ENCODE results near the gene CEP63. TPM values are rescaled to one million over a fixed set of nuclear protein-coding genes. Genes with fewer than 3 reads are reported as not detected.

Gene CEP63
- polyA plus RNA-seq, 1 donor from 2014 or later: 14.1 TPM

DNA sequence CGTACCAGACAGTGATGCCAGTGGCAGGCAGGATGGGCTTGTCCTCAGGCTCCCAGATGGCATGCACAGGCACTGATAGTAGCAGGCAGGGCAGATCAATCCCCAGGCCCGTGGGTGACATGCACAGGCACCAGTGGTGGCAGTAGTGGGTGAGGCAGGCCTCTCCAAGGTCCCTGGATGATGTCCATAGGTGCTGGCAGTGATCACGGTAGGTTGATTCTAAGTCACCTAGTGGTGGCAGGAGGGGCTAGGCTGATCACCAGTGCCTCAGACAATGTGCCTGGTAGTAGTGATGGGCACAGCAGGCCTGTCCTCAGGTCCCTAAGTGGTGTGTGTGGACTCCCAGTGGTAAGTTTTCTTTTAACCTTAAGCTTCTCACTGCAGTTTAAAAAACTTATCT lies 19.6 kb downstream of the CEP63 start:
- Histone ChIP-seq H4K20me1 (ENCODE audit: insufficient read depth) (no peaks in the 10 kb centered on the region), H3F3A (ENCODE audit: insufficient read depth, low read length, poor library complexity, severe bottlenecking) (no peaks in the 10 kb centered on the region), H3K36me3 (ENCODE audit: insufficient read depth, low read length) (no peaks in the 10 kb centered on the region), H3K4me2 (ENCODE audit: low read length) (no peak overlapping the region), H3K27me3 (ENCODE audit: insufficient read depth, low read depth, low read length) (no peaks in the 10 kb centered on the region), H2AFZ (ENCODE audit: low read depth, low read length) (no peak overlapping the region), H3K27ac (ENCODE audit: low read length) (no peak overlapping the region), H3K4me3 (ENCODE audit: low read length) (no peak overlapping the region), H3K79me2 (replicated peaks; ENCODE audit: insufficient read depth, low read length) (no peaks in the 10 kb centered on the region), H3K9me3 (ENCODE audit: low read length) (peaks cover 9% of the 10 kb centered on the region), H3K9ac (ENCODE audit: low read length) (no peak overlapping the region), H3K9me2 (ENCODE audit: insufficient read depth, low read length) (no peaks in the 10 kb centered on the region)
- TF ChIP-seq SMC3 (conservative IDR thresholded peaks at IDR 0.05; ENCODE audit: poor library complexity) (no peak), POLR2AphosphoS5 (IDR thresholded peaks at IDR 0.05) (no peak), EZH2 (IDR thresholded peaks at IDR 0.05; ENCODE audit: borderline replicate concordance, insufficient read depth, low read length, poor library complexity, severe bottlenecking) (no peak), RAD21 (conservative IDR thresholded peaks at IDR 0.05) (no peak), MXI1 (conservative IDR thresholded peaks at IDR 0.05; ENCODE audit: poor library complexity, severe bottlenecking) (no peak), EP300 (conservative IDR thresholded peaks at IDR 0.05; ENCODE audit: poor library complexity, severe bottlenecking) (no peak), TAF1 (IDR thresholded peaks at IDR 0.05; ENCODE audit: low read depth) (no peak)
- TF ChIP-seq, protein P1, sequence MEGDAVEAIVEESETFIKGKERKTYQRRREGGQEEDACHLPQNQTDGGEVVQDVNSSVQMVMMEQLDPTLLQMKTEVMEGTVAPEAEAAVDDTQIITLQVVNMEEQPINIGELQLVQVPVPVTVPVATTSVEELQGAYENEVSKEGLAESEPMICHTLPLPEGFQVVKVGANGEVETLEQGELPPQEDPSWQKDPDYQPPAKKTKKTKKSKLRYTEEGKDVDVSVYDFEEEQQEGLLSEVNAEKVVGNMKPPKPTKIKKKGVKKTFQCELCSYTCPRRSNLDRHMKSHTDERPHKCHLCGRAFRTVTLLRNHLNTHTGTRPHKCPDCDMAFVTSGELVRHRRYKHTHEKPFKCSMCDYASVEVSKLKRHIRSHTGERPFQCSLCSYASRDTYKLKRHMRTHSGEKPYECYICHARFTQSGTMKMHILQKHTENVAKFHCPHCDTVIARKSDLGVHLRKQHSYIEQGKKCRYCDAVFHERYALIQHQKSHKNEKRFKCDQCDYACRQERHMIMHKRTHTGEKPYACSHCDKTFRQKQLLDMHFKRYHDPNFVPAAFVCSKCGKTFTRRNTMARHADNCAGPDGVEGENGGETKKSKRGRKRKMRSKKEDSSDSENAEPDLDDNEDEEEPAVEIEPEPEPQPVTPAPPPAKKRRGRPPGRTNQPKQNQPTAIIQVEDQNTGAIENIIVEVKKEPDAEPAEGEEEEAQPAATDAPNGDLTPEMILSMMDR (IDR thresholded peaks at IDR 0.05; ENCODE audit: poor library complexity, severe bottlenecking): no peak
- TF ChIP-seq, protein P2, sequence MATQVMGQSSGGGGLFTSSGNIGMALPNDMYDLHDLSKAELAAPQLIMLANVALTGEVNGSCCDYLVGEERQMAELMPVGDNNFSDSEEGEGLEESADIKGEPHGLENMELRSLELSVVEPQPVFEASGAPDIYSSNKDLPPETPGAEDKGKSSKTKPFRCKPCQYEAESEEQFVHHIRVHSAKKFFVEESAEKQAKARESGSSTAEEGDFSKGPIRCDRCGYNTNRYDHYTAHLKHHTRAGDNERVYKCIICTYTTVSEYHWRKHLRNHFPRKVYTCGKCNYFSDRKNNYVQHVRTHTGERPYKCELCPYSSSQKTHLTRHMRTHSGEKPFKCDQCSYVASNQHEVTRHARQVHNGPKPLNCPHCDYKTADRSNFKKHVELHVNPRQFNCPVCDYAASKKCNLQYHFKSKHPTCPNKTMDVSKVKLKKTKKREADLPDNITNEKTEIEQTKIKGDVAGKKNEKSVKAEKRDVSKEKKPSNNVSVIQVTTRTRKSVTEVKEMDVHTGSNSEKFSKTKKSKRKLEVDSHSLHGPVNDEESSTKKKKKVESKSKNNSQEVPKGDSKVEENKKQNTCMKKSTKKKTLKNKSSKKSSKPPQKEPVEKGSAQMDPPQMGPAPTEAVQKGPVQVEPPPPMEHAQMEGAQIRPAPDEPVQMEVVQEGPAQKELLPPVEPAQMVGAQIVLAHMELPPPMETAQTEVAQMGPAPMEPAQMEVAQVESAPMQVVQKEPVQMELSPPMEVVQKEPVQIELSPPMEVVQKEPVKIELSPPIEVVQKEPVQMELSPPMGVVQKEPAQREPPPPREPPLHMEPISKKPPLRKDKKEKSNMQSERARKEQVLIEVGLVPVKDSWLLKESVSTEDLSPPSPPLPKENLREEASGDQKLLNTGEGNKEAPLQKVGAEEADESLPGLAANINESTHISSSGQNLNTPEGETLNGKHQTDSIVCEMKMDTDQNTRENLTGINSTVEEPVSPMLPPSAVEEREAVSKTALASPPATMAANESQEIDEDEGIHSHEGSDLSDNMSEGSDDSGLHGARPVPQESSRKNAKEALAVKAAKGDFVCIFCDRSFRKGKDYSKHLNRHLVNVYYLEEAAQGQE (IDR thresholded peaks at IDR 0.05; ENCODE audit: borderline replicate concordance): no peak

DNA sequence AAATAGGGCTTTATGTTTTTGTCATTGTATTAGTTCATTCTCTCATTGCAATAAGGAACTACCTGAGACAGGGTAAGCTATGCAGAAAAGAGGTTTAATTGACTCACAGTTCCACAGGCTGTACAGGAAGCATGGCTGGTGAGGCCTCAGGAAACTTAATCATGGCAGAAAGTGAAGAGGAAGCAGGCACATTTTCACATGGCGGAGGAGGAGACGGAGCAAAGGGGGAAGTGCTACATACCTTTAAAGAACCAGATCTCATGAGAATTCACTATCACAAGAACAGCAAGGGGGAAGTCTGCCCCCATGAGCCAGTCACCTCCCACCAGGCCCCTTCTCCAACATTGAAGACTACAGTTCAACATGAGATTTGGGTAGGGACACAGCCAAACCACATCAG lies 25.6 kb downstream of the CEP63 start:
- Histone ChIP-seq H3K79me2 (replicated peaks; ENCODE audit: insufficient read depth, low read length) (no peaks in the 10 kb centered on the region), H3K4me2 (ENCODE audit: low read length) (no peak overlapping the region), H3K27ac (ENCODE audit: low read length) (no peak overlapping the region), H4K20me1 (ENCODE audit: insufficient read depth) (no peaks in the 10 kb centered on the region), H3K9me3 (ENCODE audit: low read length) (no peaks in the 10 kb centered on the region), H3K9ac (ENCODE audit: low read length) (no peak overlapping the region), H3K36me3 (ENCODE audit: insufficient read depth, low read length) (no peaks in the 10 kb centered on the region), H3K4me3 (ENCODE audit: low read length) (no peak overlapping the region), H3F3A (ENCODE audit: insufficient read depth, low read length, poor library complexity, severe bottlenecking) (no peaks in the 10 kb centered on the region), H3K27me3 (ENCODE audit: insufficient read depth, low read depth, low read length) (no peaks in the 10 kb centered on the region), H3K9me2 (ENCODE audit: insufficient read depth, low read length) (no peaks in the 10 kb centered on the region), H2AFZ (ENCODE audit: low read depth, low read length) (no peak overlapping the region)
- no peak for TF ChIP-seq MXI1 (conservative IDR thresholded peaks at IDR 0.05; ENCODE audit: poor library complexity, severe bottlenecking)
- no peak for TF ChIP-seq POLR2AphosphoS5 (IDR thresholded peaks at IDR 0.05)
- TF ChIP-seq, protein P2 (IDR thresholded peaks at IDR 0.05; ENCODE audit: borderline replicate concordance): no peak
- TF ChIP-seq EZH2 (IDR thresholded peaks at IDR 0.05; ENCODE audit: borderline replicate concordance, insufficient read depth, low read length, poor library complexity, severe bottlenecking): no peak
- TF ChIP-seq, protein P1 (IDR thresholded peaks at IDR 0.05; ENCODE audit: poor library complexity, severe bottlenecking): no peak
- no peak for TF ChIP-seq EP300 (conservative IDR thresholded peaks at IDR 0.05; ENCODE audit: poor library complexity, severe bottlenecking)
- TF ChIP-seq RAD21 (conservative IDR thresholded peaks at IDR 0.05): no peak
